ENCODE measurements around the gene FBP2. TPM values are rescaled to one million over a fixed set of nuclear protein-coding genes. Genes with fewer than 3 reads are reported as not detected.
"Not testable (repeated sequence)": the region's sequence is repeated elsewhere in the genome, so short reads cannot be mapped to it uniquely, and the experiment has no call there.

Gene FBP2
- total and polyA plus RNA-seq, 2 experiments from 2014 or later, result 0.20 to 0.30 TPM

- H3K27me3 ChIP-seq, result no peaks in the 10 kb centered on the region
- no peaks in the 10 kb centered on the region for H3K79me2 ChIP-seq
- no peak overlapping the region for H2AFZ ChIP-seq
- H3K4me3 ChIP-seq, result no peak overlapping the region
- DNase-seq (ENCODE audit: low spot score), result no peak
- no peak for TF ChIP-seq CTCF (IDR thresholded peaks at IDR 0.05; ENCODE audit: poor library complexity)
- TF ChIP-seq EZH2 (IDR thresholded peaks at IDR 0.05; ENCODE audit: borderline replicate concordance), result no peak
- TF ChIP-seq EZH2phosphoT487 (IDR thresholded peaks at IDR 0.05; ENCODE audit: low read depth, severe bottlenecking, unreplicated experiment), result no peak
- H3K36me3 ChIP-seq (replicated peaks; ENCODE audit: insufficient read depth, low read depth), result no peaks in the 10 kb centered on the region
- WGBS (ENCODE audit: low lambda C conversion rate, missing lambda C conversion rate), result 81% methylated on average over 3 of the region's 3 CpGs
- no peaks in the 10 kb centered on the region for H3K9me2 ChIP-seq (replicated peaks; ENCODE audit: insufficient read depth)
- no peaks in the 10 kb centered on the region for H3K4me1 ChIP-seq (ENCODE audit: insufficient read depth)
- no peak overlapping the region for H3K4me2 ChIP-seq
- H3K9me3 ChIP-seq (ENCODE audit: low read depth), result no peaks in the 10 kb centered on the region
- H3K27ac ChIP-seq, result no peak overlapping the region
- H4K20me1 ChIP-seq (ENCODE audit: insufficient read depth, poor library complexity, severe bottlenecking), result no peaks in the 10 kb centered on the region
Measured at GRCh38 chr9:94568250-94568889, 25.3 kb downstream of the FBP2 start.

GRCh38 chr9:94567271-94567670 is 26.4 kb downstream of the FBP2 start:
- Histone ChIP-seq H3K27me3 (no peaks in the 10 kb centered on the region), H3K4me1 (ENCODE audit: insufficient read depth) (no peaks in the 10 kb centered on the region), H3K79me2 (no peaks in the 10 kb centered on the region), H3K36me3 (replicated peaks; ENCODE audit: insufficient read depth, low read depth) (no peaks in the 10 kb centered on the region), H3K27ac (no peak overlapping the region), H4K20me1 (ENCODE audit: insufficient read depth, poor library complexity, severe bottlenecking) (no peaks in the 10 kb centered on the region), H3K9me2 (replicated peaks; ENCODE audit: insufficient read depth) (no peaks in the 10 kb centered on the region), H3K9me3 (ENCODE audit: low read depth) (no peaks in the 10 kb centered on the region), H3K4me2 (no peak overlapping the region), H2AFZ (no peak overlapping the region), H3K4me3 (no peak overlapping the region)
- WGBS (ENCODE audit: low lambda C conversion rate, missing lambda C conversion rate), result 100% methylated on average over 2 of the region's 2 CpGs
- TF ChIP-seq EZH2 (IDR thresholded peaks at IDR 0.05; ENCODE audit: borderline replicate concordance) (no peak), EZH2phosphoT487 (IDR thresholded peaks at IDR 0.05; ENCODE audit: low read depth, severe bottlenecking, unreplicated experiment) (no peak), CTCF (IDR thresholded peaks at IDR 0.05; ENCODE audit: poor library complexity) (no peak)
- no peak for DNase-seq (ENCODE audit: low spot score)

GRCh38 chr9:94566550-94566949 is 27.1 kb downstream of the FBP2 start:
- H4K20me1 ChIP-seq (ENCODE audit: insufficient read depth, poor library complexity, severe bottlenecking), result no peaks in the 10 kb centered on the region
- no peaks in the 10 kb centered on the region for H3K4me1 ChIP-seq (ENCODE audit: insufficient read depth)
- H3K27me3 ChIP-seq, result no peaks in the 10 kb centered on the region
- no peak overlapping the region for H2AFZ ChIP-seq
- no peaks in the 10 kb centered on the region for H3K9me2 ChIP-seq (replicated peaks; ENCODE audit: insufficient read depth)
- no peak overlapping the region for H3K27ac ChIP-seq
- no peak overlapping the region for H3K4me2 ChIP-seq
- no peak for DNase-seq (ENCODE audit: low spot score)
- TF ChIP-seq EZH2 (IDR thresholded peaks at IDR 0.05; ENCODE audit: borderline replicate concordance) (no peak), EZH2phosphoT487 (IDR thresholded peaks at IDR 0.05; ENCODE audit: low read depth, severe bottlenecking, unreplicated experiment) (no peak), CTCF (IDR thresholded peaks at IDR 0.05; ENCODE audit: poor library complexity) (no peak)
- H3K4me3 ChIP-seq, result no peak overlapping the region
- H3K36me3 ChIP-seq (replicated peaks; ENCODE audit: insufficient read depth, low read depth), result no peaks in the 10 kb centered on the region
- no peaks in the 10 kb centered on the region for H3K79me2 ChIP-seq
- H3K9me3 ChIP-seq (ENCODE audit: low read depth), result no peaks in the 10 kb centered on the region

- not testable (repeated sequence) for H3K36me3 ChIP-seq (replicated peaks; ENCODE audit: insufficient read depth, low read depth); H3K9me3 ChIP-seq (ENCODE audit: low read depth); H2AFZ ChIP-seq; H3K9me2 ChIP-seq (replicated peaks; ENCODE audit: insufficient read depth); DNase-seq (ENCODE audit: low spot score); H4K20me1 ChIP-seq (ENCODE audit: insufficient read depth, poor library complexity, severe bottlenecking); H3K4me3 ChIP-seq; H3K4me1 ChIP-seq (ENCODE audit: insufficient read depth); H3K27me3 ChIP-seq; H3K4me2 ChIP-seq; H3K27ac ChIP-seq
- peaks cover 13% of the 10 kb centered on the region for H3K79me2 ChIP-seq
- WGBS (ENCODE audit: low lambda C conversion rate, missing lambda C conversion rate), result 61% methylated on average over 3 of the region's 3 CpGs
Measured at GRCh38 chr9:94564279-94564678, 29.3 kb downstream of the FBP2 start.

Measured in hepatocyte (in vitro differentiated cells).